GM12892 (cell line): ENCODE results near the gene ZNF385D.

Source experiments
- POLR2A ChIP-seq: IDR thresholded peaks from 2 replicates; pipeline ENCODE4 v1.6.1; 2011; ENCODE audit warnings: low read depth, low read length, control low read depth
- POLR2AphosphoS5 ChIP-seq: IDR thresholded peaks from 2 replicates; pipeline ENCODE4 v1.6.1; 2011; ENCODE audit warnings: low read depth, low read length, control low read depth

- TF ChIP-seq POLR2A = no peak
- no peak for TF ChIP-seq POLR2AphosphoS5
These were observed 357.2 kb downstream of the ZNF385D start for GRCh38 chr3:21393683-21394311.
